BLaER1 treated with 17β-estradiol and CSF1 and Interleukin-3, amounts not matched to agents 10 nM and 100 nM (cell line): Measurements from ENCODE around the gene PIGH.

Experiments
- H3K27ac ChIP-seq, 11 experiments: shearing (Covaris generic); formaldehyde crosslinking; 2 replicates each; pipeline ENCODE4 v1.8.1; 2022
- H3K27me3 ChIP-seq, 11 experiments: shearing (Covaris generic); formaldehyde crosslinking; 2 replicates each; pipeline ENCODE4 v1.8.1; 2022
- H3K36me3 ChIP-seq, 11 experiments: shearing (Covaris generic); formaldehyde crosslinking; 2 replicates each; pipeline ENCODE4 v1.8.1; 2022
- H3K4me1 ChIP-seq, 10 experiments: shearing (Covaris generic); formaldehyde crosslinking; 2 replicates each; pipeline ENCODE4 v1.8.1; 2022
- H3K4me2 ChIP-seq, 11 experiments: shearing (Covaris generic); formaldehyde crosslinking; 2 replicates each; pipeline ENCODE4 v1.8.1; 2022
- H3K4me3 ChIP-seq, 10 experiments: shearing (Covaris generic); formaldehyde crosslinking; 2 replicates each; pipeline ENCODE4 v1.8.1; 2022
- H3K9ac ChIP-seq, 11 experiments: shearing (Covaris generic); formaldehyde crosslinking; 2 replicates each; pipeline ENCODE4 v1.8.1; 2022
- H3K9me3 ChIP-seq, 11 experiments: shearing (Covaris generic); formaldehyde crosslinking; replicated peaks in 1 of 11; 2 replicates each; pipeline ENCODE4 v1.8.1; 2022
- H4K20me1 ChIP-seq, 11 experiments: shearing (Covaris generic); formaldehyde crosslinking; 2 replicates each; pipeline ENCODE4 v1.8.1; 2022
- Cebpa-rat ChIP-seq, 11 experiments: shearing (Covaris generic); IDR thresholded peaks; 2 replicates each; pipeline ENCODE4 v1.8.1; 2022

Gene PIGH

DNA sequence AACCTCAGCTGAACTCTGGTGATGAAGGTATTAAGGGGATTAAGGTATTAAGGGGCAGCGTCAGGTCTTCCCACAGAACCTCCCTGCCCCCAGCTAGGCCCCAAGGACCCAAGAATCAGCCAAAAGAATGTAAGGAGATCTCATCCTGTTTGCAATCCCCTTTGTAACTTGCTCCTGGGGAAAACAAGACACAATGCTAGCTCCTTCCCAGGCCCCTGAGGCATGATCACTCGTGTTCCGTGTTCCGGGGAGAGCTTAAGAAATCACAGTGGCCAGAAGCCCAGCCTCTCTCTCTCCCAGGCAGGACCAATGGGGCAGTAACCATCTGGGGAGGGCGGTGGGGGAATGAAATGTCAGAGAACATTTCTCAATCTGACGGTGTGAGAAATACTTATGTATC, 33.2 kb downstream of the PIGH start:
- Histone ChIP-seq H3K4me2 (no peak overlapping the region), H3K4me1 (peaks cover 0 to 12% (median 7%) of the 10 kb centered on the region in 10 experiments; a peak in 11 of 20 replicates), H4K20me1 (no peaks in the 10 kb centered on the region; a peak in 1 of 22 replicates), H3K27ac (no peak overlapping the region), H3K9me3 (no peaks in the 10 kb centered on the region), H3K27me3 (no peaks in the 10 kb centered on the region), H3K36me3 (no peaks in the 10 kb centered on the region), H3K4me3 (no peak overlapping the region), H3K9ac (no peak overlapping the region)
- TF ChIP-seq Cebpa-rat (IDR thresholded peaks at IDR 0.05): no peak

DNA sequence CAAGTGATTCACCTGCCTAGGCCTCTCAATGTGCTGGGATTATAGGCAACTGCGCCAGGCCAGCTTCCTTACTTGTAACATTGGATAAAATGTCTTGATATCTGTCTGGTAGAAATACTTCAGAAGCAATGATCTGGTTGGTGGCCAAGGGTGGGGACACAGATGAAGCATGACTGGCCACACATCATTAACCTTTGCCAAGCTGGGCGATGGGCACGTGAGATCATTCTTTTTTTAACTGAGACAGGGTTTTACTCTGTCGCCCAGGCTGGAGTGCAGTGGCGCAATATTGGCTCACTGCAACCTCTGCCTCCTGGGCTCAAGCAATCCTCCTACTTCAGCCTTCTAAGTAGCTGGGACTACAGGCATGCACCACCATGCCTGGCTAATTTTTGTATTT, 35.8 kb downstream of the PIGH start:
- Histone ChIP-seq H3K4me2 (peak overlapping the region in 6 of 11 experiments; percentile 7 to 46 (median 25); a peak in 6 of 22 replicates), H3K4me1 (peaks cover 0 to 12% (median 7%) of the 10 kb centered on the region in 10 experiments; a peak in 10 of 20 replicates), H3K27me3 (no peaks in the 10 kb centered on the region), H4K20me1 (no peaks in the 10 kb centered on the region; a peak in 1 of 22 replicates), H3K9ac (no peak overlapping the region), H3K36me3 (no peaks in the 10 kb centered on the region), H3K4me3 (no peak overlapping the region), H3K9me3 (no peaks in the 10 kb centered on the region), H3K27ac (no peak overlapping the region)
- 0 out of 22 replicates have a peak, but pooled peaks of 1 of the 11 experiments have one; percentile 16 for TF ChIP-seq Cebpa-rat (IDR thresholded peaks at IDR 0.05)

DNA sequence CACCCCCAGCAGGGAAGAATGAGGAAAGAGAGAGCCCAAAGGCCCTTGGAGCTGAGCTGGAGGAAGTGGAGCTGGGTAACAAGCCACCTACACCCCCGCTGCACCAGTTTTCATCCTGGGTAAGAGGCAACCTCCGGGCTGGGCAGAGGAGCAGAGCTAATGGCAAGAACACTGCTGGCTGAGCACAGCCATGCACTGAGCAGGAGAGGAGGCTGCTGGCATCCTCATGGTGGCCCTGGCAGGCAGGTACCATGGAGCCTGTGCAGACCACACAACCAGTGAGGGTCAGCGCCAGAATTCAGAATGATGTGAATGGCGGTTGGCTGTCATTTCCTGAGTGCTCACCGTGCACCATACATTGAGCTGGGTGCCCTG, 37.3 kb downstream of the PIGH start:
- H3K4me2 ChIP-seq: no peak overlapping the region
- H3K9ac ChIP-seq: no peak overlapping the region
- H3K36me3 ChIP-seq: no peaks in the 10 kb centered on the region
- H3K4me1 ChIP-seq: peaks cover 0 to 12% (median 7%) of the 10 kb centered on the region in 10 experiments; a peak in 10 of 20 replicates
- TF ChIP-seq Cebpa-rat (IDR thresholded peaks at IDR 0.05): no peak
- H3K27ac ChIP-seq: no peak overlapping the region
- H3K4me3 ChIP-seq: no peak overlapping the region
- H3K9me3 ChIP-seq: no peaks in the 10 kb centered on the region
- H4K20me1 ChIP-seq: no peaks in the 10 kb centered on the region; a peak in 1 of 22 replicates
- H3K27me3 ChIP-seq: no peaks in the 10 kb centered on the region

DNA sequence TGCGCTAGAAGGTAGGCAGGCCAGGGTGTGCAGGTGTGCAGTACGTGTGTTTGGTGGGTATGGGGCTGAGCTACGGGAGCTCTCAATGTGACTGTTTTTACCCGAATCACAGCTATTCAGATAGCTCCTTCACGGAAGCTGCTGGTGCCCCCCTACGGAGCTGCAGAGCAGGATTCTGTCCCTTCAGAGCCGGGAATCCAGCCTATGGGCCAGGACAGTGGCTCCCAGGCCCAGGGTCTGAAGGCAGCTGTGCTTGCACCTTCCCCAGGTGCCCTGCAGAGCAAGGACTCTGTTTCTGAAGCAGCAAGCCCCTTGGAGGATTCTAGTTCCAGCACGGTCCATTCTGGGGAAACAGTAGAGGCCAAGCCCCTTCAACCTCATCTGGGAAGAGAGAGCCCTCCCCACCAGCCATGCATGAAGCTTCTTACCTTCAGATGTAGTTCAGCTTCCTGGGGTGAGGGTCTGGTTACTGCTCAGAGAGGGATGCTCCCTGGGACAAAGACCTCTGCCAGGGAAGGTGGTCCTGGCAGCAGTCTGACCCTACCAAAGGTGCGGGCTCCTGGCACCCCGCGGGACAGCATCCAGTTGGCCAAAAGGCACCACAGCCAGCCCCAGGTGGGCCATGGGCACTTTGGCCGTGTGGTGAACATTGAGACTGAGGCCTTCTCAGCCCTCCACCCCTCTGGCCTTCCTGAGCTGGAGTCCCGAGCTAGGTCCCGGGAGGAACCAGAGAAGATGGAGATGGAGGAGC, 37.9 kb downstream of the PIGH start:
- Histone ChIP-seq H3K27ac (no peak overlapping the region), H3K36me3 (no peaks in the 10 kb centered on the region), H3K4me3 (no peak overlapping the region), H3K27me3 (no peaks in the 10 kb centered on the region), H3K9me3 (no peaks in the 10 kb centered on the region), H4K20me1 (no peaks in the 10 kb centered on the region; a peak in 1 of 22 replicates), H3K4me1 (peaks cover 0 to 12% (median 7%) of the 10 kb centered on the region in 10 experiments; a peak in 10 of 20 replicates), H3K4me2 (no peak overlapping the region), H3K9ac (no peak overlapping the region)
- no peak for TF ChIP-seq Cebpa-rat (IDR thresholded peaks at IDR 0.05)

DNA sequence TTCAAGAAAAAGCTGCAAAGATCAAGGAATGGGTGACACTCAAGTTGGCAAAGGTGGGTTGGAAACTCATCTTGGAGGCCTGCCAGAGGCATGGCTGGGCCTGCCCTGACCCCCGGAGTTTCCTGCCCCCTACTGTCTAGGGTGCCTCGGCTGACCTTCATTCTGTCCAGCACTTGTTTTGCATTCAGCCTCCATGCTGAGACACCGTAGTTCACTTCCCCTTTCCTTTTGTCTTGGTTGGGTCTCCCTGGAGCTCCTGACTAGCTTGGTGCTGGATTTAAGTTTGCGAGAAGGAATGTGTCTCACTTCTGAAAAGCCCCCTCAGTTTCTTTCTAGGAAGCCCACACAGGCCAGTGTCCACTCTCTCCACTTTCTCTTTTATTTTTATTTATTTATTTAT, 40.4 kb downstream of the PIGH start:
- Histone ChIP-seq H3K27ac (no peak overlapping the region), H3K4me2 (0 out of 22 replicates have a peak overlapping the region, but pooled peaks of 1 of the 11 experiments have one; percentile 48), H3K36me3 (no peaks in the 10 kb centered on the region), H3K9me3 (no peaks in the 10 kb centered on the region), H3K27me3 (no peaks in the 10 kb centered on the region), H3K4me3 (no peak overlapping the region), H3K9ac (no peak overlapping the region), H3K4me1 (peaks cover 0 to 6% (median 5%) of the 10 kb centered on the region in 10 experiments; a peak in 9 of 20 replicates), H4K20me1 (no peaks in the 10 kb centered on the region; a peak in 1 of 22 replicates)
- TF ChIP-seq Cebpa-rat (IDR thresholded peaks at IDR 0.05): no peak

DNA sequence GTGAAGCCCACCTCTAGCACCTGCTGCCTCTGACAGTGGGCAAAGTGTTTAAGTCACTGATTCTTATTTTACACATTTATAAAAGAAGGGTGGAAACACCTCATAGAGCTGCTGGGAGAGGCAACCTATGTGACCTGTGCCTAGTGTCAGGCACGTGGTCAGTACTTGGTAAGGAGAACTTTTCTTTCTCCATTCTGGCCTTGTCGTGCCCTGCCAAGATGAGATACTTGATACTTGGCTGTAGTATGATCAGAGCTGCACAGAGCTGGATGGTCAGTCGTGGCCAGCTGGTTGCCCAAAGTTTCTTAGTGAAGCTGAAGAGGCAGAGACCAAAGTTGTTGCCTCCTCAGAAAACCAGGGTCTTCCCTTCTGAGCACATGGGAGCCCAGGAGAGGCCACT, 42.4 kb downstream of the PIGH start:
- Histone ChIP-seq H3K9ac (no peak overlapping the region), H3K27me3 (no peaks in the 10 kb centered on the region), H3K4me3 (no peak overlapping the region), H3K36me3 (no peaks in the 10 kb centered on the region), H3K4me2 (no peak overlapping the region), H3K9me3 (no peaks in the 10 kb centered on the region), H3K4me1 (peaks cover 0 to 10% (median 0%) of the 10 kb centered on the region in 10 experiments; a peak in 8 of 20 replicates), H4K20me1 (no peaks in the 10 kb centered on the region; a peak in 1 of 22 replicates), H3K27ac (no peak overlapping the region)
- TF ChIP-seq Cebpa-rat (IDR thresholded peaks at IDR 0.05): no peak

DNA sequence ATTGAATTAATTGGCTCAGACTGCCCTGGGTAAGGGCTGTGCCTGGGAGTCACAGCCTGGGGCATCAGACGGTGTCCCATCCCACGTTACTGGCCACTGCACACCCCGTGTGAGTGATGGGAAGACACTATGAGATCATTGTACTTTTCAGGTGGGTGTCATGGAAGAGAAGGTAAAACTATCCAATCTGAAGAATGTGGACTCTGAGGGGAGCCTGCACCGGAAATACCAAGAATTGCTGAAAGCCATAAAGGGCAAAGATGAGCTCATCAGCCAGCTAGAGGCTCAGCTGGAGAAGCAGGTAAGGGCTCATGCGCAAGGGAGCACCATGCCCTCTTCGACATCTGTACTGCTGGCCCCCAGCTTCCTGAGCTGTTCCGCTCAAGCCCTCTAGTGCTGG, 43.0 kb downstream of the PIGH start:
- no peaks in the 10 kb centered on the region for H3K9me3 ChIP-seq
- no peaks in the 10 kb centered on the region; a peak in 1 of 22 replicates for H4K20me1 ChIP-seq
- H3K4me1 ChIP-seq: peaks cover 0 to 10% (median 0%) of the 10 kb centered on the region in 10 experiments; a peak in 8 of 20 replicates
- H3K4me3 ChIP-seq: no peak overlapping the region
- no peak for TF ChIP-seq Cebpa-rat (IDR thresholded peaks at IDR 0.05)
- H3K9ac ChIP-seq: no peak overlapping the region
- no peaks in the 10 kb centered on the region for H3K27me3 ChIP-seq
- H3K27ac ChIP-seq: no peak overlapping the region
- no peak overlapping the region for H3K4me2 ChIP-seq
- H3K36me3 ChIP-seq: no peaks in the 10 kb centered on the region

DNA sequence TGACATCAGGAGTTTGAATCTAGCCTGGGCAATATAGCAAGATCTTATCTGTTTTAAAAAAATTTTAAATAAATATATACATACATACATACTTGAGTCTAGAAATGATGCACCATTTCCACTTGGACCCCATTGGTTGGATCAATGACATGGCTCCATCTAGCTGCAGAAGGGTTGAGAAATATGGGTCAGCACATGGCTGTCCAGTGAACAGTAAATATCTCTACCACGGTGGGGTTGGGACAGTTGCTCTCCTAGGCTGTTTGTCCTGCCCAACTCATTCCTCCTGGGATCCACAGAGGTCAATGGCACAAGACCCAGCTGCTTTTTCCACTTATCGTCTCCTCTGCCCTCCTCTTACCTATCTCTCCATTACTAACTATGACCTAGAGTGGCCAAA, 43.4 kb downstream of the PIGH start:
- no peaks in the 10 kb centered on the region for H3K9me3 ChIP-seq
- peaks cover 0 to 10% (median 0%) of the 10 kb centered on the region in 10 experiments; a peak in 8 of 20 replicates for H3K4me1 ChIP-seq
- no peak overlapping the region for H3K4me2 ChIP-seq
- no peaks in the 10 kb centered on the region for H3K27me3 ChIP-seq
- H3K36me3 ChIP-seq: no peaks in the 10 kb centered on the region
- no peak for TF ChIP-seq Cebpa-rat (IDR thresholded peaks at IDR 0.05)
- no peak overlapping the region for H3K9ac ChIP-seq
- no peak overlapping the region for H3K4me3 ChIP-seq
- H4K20me1 ChIP-seq: no peaks in the 10 kb centered on the region
- no peak overlapping the region for H3K27ac ChIP-seq

DNA sequence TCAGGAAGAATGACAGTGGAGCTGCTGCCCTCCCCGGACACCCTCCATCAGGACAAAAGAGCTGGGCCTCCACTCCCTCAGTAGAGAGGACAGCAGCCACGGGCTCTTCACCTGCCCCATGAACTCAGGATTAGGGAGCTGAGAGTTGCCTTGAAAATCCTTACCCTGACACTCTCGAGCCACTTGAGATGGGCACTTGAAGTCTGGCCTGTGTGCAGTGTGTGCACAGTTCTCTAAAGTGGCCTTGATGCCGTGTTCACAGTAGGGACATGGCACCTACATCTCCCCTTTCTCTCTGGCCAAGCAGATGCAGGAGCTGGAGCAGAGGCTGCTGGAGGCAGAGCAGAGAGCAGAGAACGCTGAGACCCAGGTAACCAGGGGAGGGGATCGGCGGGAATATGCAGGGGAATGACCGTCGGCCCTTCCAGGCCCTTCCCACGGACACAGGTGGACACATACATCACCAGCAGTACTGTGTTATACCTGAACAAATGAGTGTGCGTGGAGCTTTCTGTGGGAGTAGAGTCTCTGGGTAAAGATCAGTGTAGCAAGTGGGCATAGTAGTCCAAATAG, 44.5 kb downstream of the PIGH start:
- Histone ChIP-seq H3K4me3 (no peak overlapping the region), H3K36me3 (no peaks in the 10 kb centered on the region), H3K9me3 (no peaks in the 10 kb centered on the region), H3K27ac (no peak overlapping the region), H3K27me3 (no peaks in the 10 kb centered on the region), H3K4me1 (peaks cover 0 to 10% (median 0%) of the 10 kb centered on the region in 10 experiments; a peak in 8 of 20 replicates), H3K4me2 (no peak overlapping the region), H4K20me1 (no peaks in the 10 kb centered on the region), H3K9ac (no peak overlapping the region)
- no peak for TF ChIP-seq Cebpa-rat (IDR thresholded peaks at IDR 0.05)
